Left renal pelvis (tissue), 4 donors: ENCODE results near the gene SFMBT1. TPM values are rescaled to one million over a fixed set of nuclear protein-coding genes. Genes with fewer than 3 reads are reported as not detected.
"Not testable (repeated sequence)": the region's sequence is repeated elsewhere in the genome, so short reads cannot be mapped to it uniquely, and the experiment has no call there.

ENCODE experiments used
- DNase-seq, 4 donors: peaks; one replicate each; pipeline ENCODE4 v3.0.0-alpha.2; 2013; ENCODE audit warnings: low read depth in 4 of 4, low spot score in 3 of 4
- polyA plus RNA-seq, 4 donors: library from polyadenylated mRNA; unstranded; fragments of 120-200 nt; gene quantifications; one replicate each; pipeline ENCODE4 v1.2.1, GENCODE V29; 2013; ENCODE audit not compliant: insufficient read length in 4 of 4

The SFMBT1 gene
- polyA plus RNA-seq, 4 donors = 7.7 to 10.9 (median 10.0) TPM

DNA sequence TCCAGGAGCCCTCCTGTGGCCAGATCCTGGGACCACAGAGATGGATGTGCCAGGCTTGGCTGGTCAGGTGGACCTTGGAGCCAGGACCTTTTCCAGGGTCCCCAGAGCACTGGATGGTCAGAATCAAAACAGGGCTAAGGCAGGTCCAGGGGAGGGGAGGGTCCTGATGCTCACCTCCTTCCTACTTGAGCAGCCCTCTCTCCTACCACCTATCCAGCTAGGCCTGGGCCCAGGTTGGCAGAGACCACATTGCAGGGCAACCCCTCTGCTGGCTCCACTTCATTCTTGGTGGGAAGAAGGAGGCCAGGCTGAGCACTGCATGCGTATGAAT is 28.5 kb upstream of the SFMBT1 start:
- no peak for DNase-seq

DNA sequence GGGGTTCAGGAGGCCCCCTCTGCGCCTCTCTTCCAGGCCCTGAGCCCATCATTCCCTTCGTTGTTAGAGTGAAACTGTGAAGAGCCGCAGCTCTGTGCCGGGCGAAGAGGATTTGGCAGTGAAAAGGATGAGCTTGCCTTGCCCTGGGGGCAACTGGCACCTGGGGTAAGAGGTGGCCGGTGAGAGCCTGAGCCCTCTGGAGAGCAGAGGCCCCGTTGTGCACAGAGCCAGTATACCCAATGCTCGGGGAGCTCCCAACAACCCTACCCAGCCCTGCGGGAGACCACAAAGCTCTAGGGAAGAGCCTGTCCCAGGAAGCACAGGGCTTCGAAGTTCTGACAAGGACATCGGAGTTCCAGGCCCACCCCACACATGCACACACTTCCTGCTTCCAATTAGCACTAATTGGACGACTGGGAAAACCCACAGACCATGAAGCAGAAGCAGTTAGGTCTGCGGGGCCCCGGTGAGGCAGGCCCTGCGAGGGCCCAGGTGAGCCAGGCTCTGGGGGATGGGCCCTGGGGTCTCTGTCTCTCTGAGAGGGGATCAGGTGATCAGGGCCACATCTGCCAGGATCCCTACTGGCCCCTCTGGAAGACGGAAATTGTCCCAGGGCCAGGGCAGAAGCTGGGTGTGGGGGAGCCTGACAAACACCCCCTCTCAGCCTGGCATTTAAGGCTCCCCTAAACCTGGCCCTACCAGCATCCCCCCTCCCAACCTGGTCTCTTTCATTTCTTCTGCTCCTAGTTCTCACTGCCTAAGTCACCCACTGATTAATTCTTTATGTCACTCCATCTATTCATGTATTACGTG is 27.9 kb upstream of the SFMBT1 start:
- no peak for DNase-seq

DNA sequence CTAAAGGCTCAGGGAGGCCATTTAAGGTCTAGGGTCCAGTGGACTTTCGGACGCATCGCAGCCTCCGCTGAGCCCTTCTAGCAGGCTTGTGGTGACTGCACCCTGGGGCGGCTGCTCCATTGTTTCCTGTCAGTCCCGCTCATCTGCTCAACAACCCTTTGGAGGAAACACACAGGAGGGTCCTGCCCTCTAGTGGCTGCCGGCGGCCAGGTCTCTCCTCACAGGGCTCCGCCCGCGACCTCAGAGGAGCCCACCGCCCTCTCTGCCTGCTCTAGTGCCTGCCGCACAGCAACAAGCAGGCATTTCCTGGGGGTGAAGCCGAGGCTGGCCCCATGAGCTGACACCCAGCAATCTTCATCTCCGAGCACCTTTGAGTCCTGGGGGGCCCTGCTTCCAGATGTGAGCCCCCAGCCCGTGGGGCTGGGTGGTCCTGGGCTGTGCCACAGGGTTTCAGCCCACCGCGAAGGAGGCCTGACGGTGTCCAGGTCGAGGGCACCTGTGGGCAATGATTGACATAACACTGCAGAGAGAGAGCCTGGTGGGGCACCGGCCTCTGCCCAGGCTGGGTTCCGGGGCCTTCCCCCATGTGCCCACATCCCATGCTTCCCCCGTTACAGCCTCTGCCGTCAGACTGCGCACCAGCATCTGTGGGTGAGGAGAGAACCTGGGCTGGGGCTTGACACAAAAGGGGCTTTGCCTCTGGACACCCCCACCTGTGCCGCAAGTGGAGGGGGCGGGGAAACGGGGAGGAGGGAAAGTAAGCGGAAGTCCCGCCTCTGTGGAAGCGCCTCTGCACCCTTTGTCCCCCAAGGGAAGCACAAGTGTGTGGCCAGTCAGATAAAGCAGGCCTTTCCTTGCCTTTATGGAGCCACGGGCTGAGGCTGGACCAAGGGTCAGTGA is 27.0 kb upstream of the SFMBT1 start:
- DNase-seq = peak; percentile 43 to 53 (median 50)

DNA sequence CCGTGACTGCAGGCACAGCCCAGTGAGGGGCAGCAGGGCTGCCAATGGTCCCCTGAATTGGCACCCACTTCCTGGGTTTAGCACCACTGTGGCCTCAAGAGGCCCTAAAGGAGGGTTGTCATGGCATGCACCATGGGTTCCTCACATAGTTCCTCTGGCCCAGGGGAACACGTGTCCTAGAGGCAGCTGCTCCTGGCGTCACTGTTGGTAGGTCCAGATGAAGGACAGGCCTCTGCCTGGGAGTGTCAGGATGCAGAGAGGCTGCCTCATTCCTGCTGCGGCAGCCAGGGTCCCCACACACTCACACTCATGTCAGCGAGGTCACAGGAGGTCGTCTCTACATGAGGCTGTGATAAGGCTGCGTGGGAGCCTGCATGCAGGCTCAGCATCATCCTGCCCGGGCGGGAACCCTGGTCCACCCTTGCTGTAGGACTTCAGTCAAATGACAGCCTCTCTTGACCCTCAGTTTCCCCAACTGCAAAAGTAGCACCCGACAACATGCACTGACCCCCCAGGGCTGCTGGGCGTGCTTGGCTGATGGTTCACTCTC is 26.1 kb upstream of the SFMBT1 start:
- DNase-seq = no peak

DNA sequence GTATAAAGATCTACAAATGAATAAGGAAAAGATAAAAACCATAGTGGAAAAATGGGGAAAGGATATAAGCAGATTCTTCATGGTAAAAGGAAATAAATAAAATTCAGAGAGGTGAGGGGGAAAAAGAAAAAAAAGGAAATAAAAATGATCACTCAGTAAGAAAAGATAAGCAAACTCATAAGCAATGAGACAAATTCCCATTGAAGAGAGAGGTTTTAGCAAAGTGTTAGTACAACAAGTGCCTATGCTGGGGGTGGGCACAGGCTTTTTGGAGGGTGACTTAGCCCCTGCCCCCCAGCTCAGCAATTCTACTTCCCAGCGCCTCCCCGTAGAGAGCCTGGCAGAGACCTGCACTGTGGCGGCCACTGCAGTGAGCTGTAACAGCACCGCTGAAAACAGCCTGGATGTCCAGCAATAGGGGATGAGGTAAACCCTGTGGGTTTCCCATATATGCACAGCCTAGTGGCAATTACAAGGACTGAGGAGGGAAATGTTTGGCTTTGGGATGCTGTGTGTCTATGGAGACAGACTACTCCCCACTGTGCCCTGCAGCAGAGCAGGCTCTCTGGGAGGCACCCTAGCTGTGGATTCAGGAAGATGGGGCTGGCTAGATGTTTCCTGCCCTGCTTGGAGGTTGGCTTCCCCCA is 23.7 kb upstream of the SFMBT1 start:
- DNase-seq = no peak

DNA sequence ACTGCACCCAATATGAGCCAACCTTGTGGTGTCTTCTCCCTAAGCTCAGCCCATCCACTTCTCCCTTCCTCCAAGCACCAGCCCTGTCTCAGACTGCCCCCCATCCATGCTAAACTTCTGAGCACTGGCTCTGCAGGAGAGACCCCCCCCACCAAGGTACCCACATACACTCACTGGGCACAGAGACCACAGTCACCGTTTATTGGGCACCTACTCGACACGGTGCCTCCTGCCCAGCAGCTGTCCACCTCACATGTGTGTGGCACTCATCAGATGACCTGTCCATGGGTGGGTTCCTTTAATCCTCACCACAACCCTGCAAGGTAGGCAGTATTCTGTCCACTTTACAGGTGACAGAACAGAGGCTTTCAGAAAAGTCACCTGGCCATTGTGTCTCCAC is 22.3 kb upstream of the SFMBT1 start:
- no peak for DNase-seq

DNA sequence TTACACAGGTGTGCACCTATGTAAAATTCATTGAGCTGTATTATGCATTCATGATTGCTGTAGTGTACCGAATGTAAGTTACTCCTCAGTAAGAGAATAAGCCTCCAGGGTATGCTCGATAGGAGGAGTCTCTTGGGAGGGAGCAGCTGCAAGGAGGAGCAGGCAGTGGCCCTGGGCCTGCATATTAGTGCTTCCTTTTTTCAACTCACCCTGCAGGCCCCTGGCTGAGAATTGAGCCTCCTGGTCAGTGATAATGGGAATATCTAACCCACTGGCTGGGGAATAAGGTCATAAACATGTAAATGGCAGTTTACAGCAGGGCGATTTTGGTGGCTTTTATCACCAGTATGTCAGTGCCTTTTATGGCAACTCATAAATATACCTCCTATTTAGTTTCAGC is 21.7 kb upstream of the SFMBT1 start:
- DNase-seq = no peak

DNA sequence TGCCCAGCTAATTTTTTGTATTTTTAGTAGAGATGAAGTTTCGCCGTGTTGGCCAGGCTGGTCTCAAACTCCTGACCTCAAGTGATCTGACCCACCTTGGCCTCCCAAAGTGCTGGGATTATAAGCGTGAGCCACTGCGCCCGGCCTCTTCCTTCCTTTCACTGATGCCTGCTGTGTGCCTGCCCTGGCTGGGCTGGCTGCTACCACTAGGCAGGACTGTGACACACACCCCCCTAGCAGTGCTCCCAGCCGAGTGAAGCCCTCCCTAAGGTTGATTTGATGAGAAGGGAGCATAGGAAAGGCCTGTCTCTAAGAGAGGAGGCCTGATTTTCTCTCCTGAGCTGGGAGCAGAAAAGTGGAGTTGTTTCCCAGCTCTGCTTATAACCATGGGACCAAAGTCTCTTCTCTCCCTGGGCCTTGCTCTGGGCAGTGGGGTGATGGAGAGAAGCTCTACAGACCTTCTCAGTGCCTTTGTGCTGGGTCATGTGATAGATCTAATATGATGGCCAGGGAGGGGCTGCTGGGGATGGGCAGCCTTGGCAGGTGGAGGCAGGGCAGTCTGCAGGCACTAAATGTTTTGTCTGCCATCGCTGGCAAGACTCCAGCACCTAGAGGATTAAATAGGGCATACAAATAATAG is 20.1 kb upstream of the SFMBT1 start:
- DNase-seq = no peak

DNA sequence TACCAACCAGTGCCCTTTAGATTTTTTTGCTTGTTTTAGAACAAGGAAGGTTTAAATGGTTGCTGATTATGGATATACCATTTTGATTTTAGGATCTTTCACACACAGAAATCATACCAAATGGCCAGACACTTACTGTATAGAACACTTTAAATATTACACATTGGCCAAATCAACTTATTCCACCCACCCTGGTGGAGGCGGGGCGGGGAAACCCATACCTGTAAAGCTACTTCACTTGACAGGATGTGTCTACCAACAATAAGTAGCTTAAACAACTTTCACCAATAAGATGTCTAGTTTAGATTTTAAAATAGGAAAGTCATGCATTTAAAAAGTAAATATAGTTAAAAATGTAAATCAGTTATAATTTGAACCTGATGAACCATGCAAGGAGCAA is 17.0 kb upstream of the SFMBT1 start:
- no peak for DNase-seq

DNA sequence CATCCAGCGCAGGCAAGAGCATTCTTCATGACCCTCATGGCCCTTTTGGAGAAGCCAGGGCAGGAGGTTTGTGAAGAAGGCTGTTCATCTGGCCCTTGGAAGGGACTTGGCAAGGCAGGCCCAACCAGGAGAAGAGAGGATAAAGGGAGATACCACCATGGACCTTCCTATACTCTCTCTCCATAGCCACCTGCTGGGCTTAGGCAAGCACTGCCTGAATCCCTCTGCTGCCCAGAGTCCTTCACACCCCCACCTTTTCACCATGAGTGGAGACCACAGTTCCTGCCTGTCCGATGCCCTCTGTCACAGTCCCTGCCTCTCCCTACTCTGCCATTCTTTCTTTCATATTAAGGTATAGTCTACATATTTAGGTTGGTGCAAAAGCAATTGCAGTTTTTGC is 10.6 kb upstream of the SFMBT1 start:
- no peak for DNase-seq

DNA sequence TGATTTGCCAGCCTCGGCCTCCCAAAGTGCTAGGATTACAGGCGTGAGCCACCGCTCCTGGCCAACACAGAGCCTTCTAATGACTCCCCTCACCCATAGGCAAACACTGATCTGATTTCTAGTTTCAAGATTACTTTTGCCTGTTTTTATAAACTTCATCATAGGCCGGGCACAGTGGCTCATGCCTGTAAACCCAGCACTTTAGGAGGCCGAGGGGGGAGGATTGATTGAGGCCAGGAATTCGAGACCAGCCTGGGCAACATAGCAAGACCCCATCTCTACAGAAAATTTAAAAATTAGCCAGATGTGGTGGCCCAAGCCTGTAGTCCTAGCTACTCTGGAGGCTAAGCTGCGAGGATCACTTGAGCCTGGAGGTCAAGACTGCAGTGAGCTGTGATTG is 8.4 kb upstream of the SFMBT1 start:
- DNase-seq = not testable (repeated sequence)

DNA sequence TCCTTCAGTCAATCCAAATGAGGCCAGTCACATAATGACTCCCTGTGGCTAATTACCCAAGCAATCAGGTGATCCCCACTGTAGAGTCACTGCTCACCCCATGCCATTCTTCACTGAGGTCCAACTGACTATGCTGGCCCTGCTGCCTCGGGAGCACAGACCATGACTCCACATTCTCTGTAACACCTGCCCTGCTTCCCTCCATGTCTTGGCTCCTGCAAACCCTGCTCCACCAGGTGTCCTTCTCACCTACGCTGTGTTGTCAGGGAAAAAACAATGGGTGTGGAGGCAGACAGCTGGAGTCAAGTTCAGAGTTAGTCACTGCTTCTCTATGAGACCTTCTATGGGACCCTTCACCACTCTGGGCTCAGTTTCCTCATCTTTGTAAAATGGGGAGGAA is 6.1 kb upstream of the SFMBT1 start:
- no peak for DNase-seq

DNA sequence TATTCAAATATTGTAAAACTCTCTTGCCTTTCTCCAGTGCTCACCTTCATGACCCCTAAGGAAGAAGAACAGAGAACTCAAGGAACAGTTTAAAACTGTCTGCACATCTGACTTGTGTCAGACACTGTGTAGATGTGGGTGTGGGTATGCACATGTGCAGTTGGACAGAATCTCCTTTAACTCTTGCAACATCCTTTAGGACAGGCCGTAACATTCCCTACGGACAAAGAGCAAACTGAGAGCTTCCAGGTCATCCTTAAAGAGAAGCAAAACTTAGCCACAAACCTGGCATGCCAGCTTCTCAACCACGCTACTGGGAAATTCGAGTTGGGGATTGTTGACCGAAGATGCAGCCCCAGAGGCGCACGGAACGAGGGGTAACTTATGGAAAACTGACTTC is 4.1 kb upstream of the SFMBT1 start:
- DNase-seq = no peak

DNA sequence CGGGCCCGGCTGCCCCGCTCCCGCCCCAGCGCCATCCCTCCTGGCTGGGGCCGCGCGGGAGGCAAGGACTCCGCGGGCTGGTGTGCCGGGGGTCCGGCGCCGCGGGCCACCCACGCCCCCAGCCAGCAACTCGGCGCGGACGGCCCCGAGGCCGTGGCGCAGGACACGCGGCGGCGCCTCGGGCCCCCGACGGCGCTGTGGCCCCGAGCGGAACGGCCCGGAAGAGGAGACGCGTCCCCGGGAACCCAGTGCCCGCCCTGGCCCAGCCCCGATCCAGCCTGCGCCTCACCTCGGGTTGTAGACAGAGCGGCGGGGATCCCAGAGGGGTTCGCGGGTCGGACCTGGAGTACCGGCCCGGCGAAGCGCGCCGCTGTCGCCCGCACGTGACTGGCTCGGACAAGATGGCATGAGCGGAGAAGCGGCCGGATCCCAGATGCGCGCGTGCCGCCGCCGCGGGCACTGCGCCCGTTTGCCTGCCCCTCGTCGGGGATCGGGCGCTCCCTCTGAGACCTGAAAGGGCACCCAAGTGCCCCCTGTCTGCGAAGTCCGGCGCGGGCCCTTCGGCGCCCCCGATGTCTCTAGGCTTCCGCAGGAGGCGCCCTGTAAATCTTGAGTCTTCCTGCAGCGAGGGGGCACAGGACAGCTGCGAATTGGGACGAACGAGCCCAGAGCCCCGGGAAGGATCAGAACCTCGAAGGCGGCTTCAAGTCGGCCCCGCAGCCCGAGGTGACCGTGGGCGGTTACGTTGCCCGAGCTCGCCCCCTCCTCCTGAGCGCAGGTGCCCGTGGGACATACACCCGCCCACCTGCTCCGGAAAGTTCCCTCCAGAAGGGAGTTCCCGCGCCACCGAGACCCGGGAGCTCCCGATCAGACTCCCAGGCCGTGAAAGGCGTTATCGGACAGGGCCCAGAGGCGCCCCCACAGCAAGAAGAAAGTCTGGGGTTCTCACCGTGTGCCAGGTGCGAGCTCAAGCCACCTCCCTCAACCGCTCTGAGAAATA is 598 bp upstream of the SFMBT1 start:
- no peak for DNase-seq

DNA sequence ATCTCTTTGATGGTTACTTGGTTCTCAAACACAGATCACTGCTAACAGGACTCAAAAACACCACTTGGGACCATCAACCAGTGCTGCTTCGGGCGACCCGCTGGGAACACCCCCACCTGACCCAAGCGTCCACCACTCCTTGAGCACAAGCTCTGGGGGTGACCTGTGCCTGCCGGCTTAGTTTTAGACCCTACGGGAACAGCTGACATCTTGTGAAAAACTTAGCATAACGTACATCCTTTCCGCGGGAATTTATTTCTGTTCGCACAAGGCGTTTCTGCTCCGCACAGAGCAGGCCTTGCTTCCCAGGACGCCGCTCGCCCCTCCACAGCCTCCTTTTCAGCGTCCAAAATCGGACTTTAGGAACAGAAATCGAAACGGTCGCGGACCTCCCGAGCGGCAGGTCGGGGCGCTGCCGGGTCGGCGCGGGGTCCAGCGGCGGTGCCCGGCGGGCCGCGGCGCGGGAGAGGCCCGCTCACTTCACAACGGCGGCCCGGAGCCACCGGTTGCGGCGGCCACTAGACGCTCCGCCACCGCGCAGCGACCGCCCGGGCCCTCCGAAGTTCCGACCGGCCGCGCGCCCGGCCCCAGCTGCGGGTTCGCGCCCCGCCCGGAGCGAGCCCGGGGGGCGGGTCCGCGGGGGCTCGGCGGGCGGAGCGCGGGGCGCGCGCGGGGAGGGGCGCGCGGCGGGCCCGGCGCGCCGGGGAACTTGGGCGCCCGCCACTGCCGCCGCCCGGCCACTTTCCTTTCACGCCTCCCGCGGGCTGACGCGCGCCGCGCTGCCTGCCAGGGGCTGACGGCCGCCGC is 959 bp downstream of the SFMBT1 start:
- DNase-seq = peak in 1 of 4 donors; percentile 36

DNA sequence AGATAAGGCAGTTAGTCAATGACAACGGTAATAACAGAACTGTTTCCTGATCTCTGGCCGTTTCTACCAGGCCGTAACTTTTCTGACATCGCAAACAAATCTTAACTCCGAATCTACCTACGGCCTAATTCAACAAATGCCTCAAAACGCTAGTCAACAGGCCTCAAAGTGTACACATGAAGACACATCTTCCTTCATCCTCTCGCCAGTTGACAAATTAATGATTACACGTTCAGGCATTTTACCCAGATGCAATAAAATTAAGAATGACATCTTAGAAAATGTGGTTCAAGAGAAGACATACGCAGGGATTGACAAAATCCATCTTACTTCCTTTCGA is 1.5 kb downstream of the SFMBT1 start:
- DNase-seq = no peak

DNA sequence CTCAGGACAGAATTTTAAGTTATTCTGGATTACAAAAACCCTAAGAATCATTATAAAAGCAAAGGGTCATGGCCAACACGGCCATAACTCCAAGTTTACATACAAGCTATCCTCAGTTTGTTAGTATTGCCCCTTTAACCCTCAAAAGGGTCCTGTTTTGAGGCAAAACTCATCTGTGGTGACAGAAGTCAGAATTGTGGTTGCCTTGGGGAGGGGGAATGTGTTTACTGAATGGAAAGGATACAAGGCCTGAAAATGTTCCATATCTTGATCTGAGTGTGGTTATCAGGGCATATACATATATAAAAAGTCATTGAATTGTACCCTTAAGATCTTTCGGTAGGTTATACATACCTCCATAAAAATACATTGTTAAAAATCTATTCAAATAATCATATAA is 2.1 kb downstream of the SFMBT1 start:
- DNase-seq = no peak

DNA sequence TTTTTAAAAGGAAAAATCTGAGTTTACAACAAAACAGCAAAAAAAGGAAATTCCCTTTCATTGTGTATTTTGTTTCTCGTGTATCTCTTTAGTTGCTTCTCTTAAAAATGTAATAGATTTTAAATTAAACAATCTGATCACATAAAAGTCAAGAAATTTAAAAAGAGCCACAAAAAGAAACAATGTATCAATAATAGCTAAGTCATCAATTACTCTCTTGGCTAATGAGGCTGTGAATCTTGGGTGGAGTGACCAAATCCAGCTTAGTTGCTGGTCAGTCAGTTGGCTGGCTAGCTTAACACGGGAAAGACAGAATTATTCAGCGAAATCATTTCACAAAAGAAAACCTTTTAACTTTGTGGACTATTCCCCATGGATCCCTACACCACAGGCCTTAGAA is 3.2 kb downstream of the SFMBT1 start:
- DNase-seq = no peak

DNA sequence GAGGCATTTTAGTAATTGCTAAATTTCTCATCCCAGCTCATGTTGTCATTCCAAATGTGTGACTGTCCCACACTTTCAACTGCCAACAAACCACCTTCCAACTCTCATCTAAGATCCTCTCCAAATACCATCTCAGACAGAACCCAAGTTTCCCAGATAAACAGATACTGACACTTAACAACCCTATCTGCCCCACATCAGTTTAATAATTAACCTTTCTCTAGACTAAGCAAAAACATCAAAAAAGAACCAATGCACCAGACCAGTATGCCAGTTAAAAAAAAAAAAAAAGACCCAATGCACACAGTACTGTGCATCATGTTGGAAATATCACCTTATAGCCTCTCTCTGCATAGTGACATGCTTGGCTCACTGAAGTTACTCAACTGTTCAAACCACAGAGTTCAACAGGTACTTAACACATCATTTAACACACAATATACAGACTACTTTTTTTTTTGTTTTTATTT is 5.5 kb downstream of the SFMBT1 start:
- no peak for DNase-seq
